Hepatocyte (in vitro differentiated cells): ENCODE data around the gene NXPH1.

Experiments used
- EZH2 ChIP-seq: fragments of 200-600 bp; sonication (generic); IDR thresholded peaks from 2 replicates; pipeline ENCODE4 v1.6.1; 2016; ENCODE audit warnings: antibody characterized with exemption, mild to moderate bottlenecking, borderline replicate concordance
- EZH2phosphoT487 ChIP-seq: fragments of 200-600 bp; sonication (generic); IDR thresholded peaks from one replicate; pipeline ENCODE4 v1.6.1; 2018; ENCODE audit warnings: antibody characterized with exemption, mild to moderate bottlenecking, low read depth, moderate library complexity; ENCODE audit not compliant: unreplicated experiment, severe bottlenecking
- TF ChIP-seq, protein P1 (sequence below): fragments of 200-600 bp; sonication (generic); IDR thresholded peaks from 2 replicates; pipeline ENCODE4 v1.5.1; 2016; ENCODE audit warnings: antibody characterized with exemption, mild to moderate bottlenecking; ENCODE audit not compliant: poor library complexity

DNA sequence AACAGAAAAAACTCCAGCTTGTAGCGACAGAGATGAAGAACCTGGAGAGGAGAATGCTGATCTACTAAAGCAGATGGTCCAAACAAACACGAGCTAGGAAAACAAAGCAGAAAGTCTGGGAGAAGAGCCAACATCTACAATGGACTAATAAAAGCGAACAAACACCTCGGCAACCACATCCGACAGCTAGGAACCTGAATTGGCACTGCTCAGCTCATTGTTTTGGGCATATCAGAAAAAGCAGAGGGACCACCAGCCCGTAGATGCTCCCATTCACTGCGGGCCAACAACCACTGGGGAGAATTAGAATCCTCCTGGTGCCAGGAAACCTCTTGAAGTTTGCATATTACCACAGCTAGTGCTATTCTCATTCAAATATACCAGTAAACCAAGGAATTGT is 204.7 kb downstream of the NXPH1 start:
- TF ChIP-seq, protein P1, sequence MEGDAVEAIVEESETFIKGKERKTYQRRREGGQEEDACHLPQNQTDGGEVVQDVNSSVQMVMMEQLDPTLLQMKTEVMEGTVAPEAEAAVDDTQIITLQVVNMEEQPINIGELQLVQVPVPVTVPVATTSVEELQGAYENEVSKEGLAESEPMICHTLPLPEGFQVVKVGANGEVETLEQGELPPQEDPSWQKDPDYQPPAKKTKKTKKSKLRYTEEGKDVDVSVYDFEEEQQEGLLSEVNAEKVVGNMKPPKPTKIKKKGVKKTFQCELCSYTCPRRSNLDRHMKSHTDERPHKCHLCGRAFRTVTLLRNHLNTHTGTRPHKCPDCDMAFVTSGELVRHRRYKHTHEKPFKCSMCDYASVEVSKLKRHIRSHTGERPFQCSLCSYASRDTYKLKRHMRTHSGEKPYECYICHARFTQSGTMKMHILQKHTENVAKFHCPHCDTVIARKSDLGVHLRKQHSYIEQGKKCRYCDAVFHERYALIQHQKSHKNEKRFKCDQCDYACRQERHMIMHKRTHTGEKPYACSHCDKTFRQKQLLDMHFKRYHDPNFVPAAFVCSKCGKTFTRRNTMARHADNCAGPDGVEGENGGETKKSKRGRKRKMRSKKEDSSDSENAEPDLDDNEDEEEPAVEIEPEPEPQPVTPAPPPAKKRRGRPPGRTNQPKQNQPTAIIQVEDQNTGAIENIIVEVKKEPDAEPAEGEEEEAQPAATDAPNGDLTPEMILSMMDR, result no peak
- TF ChIP-seq EZH2 (no peak), EZH2phosphoT487 (no peak)
